GM12872 (cell line): Measurements from ENCODE around the gene TOMM5.

Experiments
- CTCF ChIP-seq: IDR thresholded peaks from 3 replicates; pipeline ENCODE4 v1.5.1; 2011; ENCODE audit warnings: low read depth, mild to moderate bottlenecking, low read length, moderate library complexity; ENCODE audit not compliant: insufficient read depth

TOMM5 gene

GRCh38 chr9:37592108-37592951 is at the start of gene TOMM5:
Gene TOMM5, minus strand, starts transcription at chr9:37592597. Its CDS starts 65 bp downstream, at chr9:37592532.
- TF ChIP-seq CTCF: no peak

GRCh38 chr9:37641331-37641730 is 48.9 kb upstream of the TOMM5 start:
- no peak for TF ChIP-seq CTCF

- no peak for TF ChIP-seq CTCF
These were observed 47.8 kb upstream of the TOMM5 start for GRCh38 chr9:37640246-37640645.

GRCh38 chr9:37639841-37640240 is 47.4 kb upstream of the TOMM5 start:
- no peak for TF ChIP-seq CTCF

- TF ChIP-seq CTCF: no peak
These were observed 46.8 kb upstream of the TOMM5 start for GRCh38 chr9:37639109-37639762.

- no peak for TF ChIP-seq CTCF
These were observed 44.4 kb upstream of the TOMM5 start for GRCh38 chr9:37636511-37637448.

GRCh38 chr9:37635808-37636207 is 43.4 kb upstream of the TOMM5 start:
- TF ChIP-seq CTCF: no peak
